Neural progenitor cell (in vitro differentiated cells): Measurements from ENCODE around the gene SLAMF6.

Experiments used
- CTCF ChIP-seq: fragments of 200-600 bp; sonication (generic); IDR thresholded peaks from 2 replicates; pipeline ENCODE4 v1.5.1; 2017; ENCODE audit warnings: antibody characterized with exemption, mild to moderate bottlenecking
- EZH2phosphoT487 ChIP-seq: fragments of 200-600 bp; sonication (generic); IDR thresholded peaks from 2 replicates; pipeline ENCODE4 v1.6.1; 2017; ENCODE audit warnings: antibody characterized with exemption

GRCh38 chr1:160549665-160550006 lies 26.6 kb upstream of the SLAMF6 start:
- TF ChIP-seq CTCF (no peak), EZH2phosphoT487 (no peak)
